Type B pancreatic cell (in vitro differentiated cells): ENCODE data around the gene GATA5. TPM values are rescaled to one million over a fixed set of nuclear protein-coding genes. Genes with fewer than 3 reads are reported as not detected.
A peak's percentile ranks its signal among the peaks of the same experiment; 100 is the strongest.

Experiments used
- DNase-seq: peaks from one replicate; pipeline ENCODE4 v3.0.0; 2021; ENCODE audit warnings: mixed read lengths; ENCODE audit not compliant: unreplicated experiment; ENCODE audit errors: extremely low spot score
- H3K27ac Mint-ChIP-seq: 2 replicates; pipeline ENCODE4 v1.8.0; 2021; ENCODE audit warnings: mild to moderate bottlenecking, mixed read lengths
- H3K27me3 Mint-ChIP-seq: 2 replicates; pipeline ENCODE4 v1.8.0; 2021; ENCODE audit warnings: mixed read lengths
- H3K36me3 Mint-ChIP-seq: 2 replicates; pipeline ENCODE4 v1.8.0; 2021; ENCODE audit warnings: mixed read lengths
- H3K4me1 Mint-ChIP-seq: one replicate; pipeline ENCODE4 v1.8.0; 2021; ENCODE audit warnings: mixed read lengths; ENCODE audit not compliant: unreplicated experiment
- H3K4me3 Mint-ChIP-seq: 2 replicates; pipeline ENCODE4 v1.8.0; 2021; ENCODE audit warnings: mild to moderate bottlenecking, mixed read lengths
- H3K9me3 Mint-ChIP-seq: 2 replicates; pipeline ENCODE4 v1.8.0; 2021; ENCODE audit warnings: mixed read lengths
- CTCF ChIP-seq: fragments of 200-600 bp; sonication (generic); conservative IDR thresholded peaks from 2 replicates; pipeline ENCODE4 v1.5.0; 2021; ENCODE audit warnings: antibody characterized with exemption, mild to moderate bottlenecking
- total RNA-seq: library from RNA; stranded (reverse); gene quantifications from 2 replicates; pipeline ENCODE4 v1.2.1, GENCODE V29; 2021; ENCODE audit warnings: low replicate concordance

GATA5 gene
- total RNA-seq, 1 donor from 2014 or later, result 10.8 TPM

DNA sequence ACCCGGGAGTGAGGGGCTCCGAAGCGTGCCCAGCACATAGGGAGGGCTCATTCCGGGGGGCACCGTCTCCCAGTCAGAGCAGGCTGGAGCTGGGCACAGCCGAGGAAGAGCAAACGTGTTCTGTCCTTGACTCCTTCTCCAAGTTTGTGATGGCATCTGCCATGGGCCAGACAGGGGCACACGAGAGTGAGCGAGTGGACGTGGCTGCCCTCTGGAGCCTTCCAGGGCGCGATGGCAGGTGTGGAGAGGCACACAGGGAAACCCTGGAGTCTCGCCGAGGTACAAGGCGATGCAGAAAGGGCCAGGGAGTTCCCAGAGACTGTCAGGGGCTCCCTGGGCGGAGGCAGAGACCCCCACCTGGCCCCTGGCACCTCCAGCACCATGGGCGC, 9.9 kb upstream of the GATA5 start:
- DNase-seq, result no peak
- no peak for TF ChIP-seq CTCF
- Mint-ChIP-seq H3K9me3 (no peaks in the 10 kb centered on the region), H3K4me1 (peaks cover 48% of the 10 kb centered on the region), H3K4me3 (no peak overlapping the region), H3K36me3 (no peaks in the 10 kb centered on the region), H3K27me3 (peaks cover 8% of the 10 kb centered on the region), H3K27ac (no peak overlapping the region)

DNA sequence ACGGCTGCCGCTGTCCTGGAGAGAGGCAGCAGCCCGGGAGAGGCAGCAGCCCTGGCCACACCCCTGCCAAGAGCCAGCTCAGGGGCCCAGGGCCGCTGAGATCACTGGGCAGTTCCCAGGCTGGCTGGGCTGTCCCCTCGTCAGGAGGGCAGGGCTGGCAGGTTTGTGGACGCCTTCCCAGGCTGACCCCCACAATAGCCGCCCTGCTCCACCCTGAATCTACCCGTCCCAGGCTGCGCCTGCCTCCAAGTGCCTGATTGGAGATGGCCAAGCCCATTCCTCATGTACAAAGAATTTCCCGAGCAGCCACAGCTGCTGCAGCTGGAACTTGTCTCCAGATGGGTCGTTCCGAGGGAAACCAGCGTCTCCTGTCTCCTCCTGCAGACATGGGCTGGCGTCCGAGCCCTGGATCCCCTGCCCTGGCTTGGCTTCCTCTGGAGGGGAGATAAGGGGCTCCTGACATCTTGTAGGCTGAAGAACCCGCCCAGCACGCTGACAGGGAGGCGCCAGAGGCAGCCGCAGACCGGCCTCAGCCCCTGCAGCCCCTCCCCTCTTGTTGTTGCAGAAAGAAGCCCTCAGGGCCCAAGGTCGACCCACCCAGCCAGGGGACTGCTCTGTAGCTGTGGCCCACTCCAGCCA, 9.4 kb upstream of the GATA5 start:
- TF ChIP-seq CTCF, result no peak
- no peak for DNase-seq
- Mint-ChIP-seq H3K4me3 (peak overlapping the region; percentile 31), H3K27me3 (peaks cover 8% of the 10 kb centered on the region), H3K9me3 (no peaks in the 10 kb centered on the region), H3K27ac (peak overlapping the region; percentile 64), H3K4me1 (peaks cover 48% of the 10 kb centered on the region), H3K36me3 (no peaks in the 10 kb centered on the region)

GRCh38 chr20:62484478-62484877, 8.7 kb upstream of the GATA5 start:
- no peak for TF ChIP-seq CTCF
- Mint-ChIP-seq H3K27me3 (peaks cover 11% of the 10 kb centered on the region), H3K4me1 (peaks cover 50% of the 10 kb centered on the region), H3K27ac (no peak overlapping the region), H3K4me3 (no peak overlapping the region), H3K36me3 (no peaks in the 10 kb centered on the region), H3K9me3 (no peaks in the 10 kb centered on the region)
- DNase-seq, result no peak

DNA sequence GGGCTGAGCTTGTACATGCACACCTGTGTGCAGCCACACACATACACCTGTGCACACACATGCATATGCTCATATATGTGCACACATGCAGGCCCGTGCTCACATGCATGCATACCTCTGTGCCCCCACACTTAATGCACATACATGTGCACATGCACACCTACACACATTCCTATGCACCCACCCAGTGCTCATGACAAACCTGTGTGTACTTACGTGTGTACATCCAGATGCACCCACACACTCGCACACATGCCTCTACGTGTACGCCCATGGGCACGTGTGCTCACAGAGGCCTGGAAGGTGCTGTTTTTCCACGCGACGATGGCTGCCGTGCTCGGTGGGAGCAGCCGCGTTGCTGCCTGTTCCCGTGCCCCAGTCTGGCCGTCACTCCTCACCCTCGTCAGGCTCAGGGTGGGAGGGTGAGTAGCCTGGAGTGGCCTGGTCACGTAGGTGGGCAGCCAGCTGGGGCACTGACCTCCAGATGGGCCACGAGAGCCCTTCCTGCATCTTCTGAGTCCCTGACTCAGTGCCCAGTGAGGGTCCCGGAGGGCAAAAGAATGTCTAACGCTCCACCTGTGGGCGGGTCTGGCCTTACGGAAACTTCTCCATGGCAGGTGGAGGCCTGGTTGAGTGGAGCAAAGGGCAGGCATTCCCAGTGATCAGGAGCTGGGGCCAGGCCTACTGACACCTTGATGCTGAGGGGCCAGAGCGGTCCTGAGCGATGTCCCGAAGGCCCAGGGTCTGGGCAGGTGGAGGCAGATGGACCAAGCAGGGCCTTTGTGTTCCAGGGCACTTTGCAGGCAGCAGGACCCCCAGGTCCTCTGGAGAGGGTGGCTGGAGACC, 8.0 kb upstream of the GATA5 start:
- H3K9me3 Mint-ChIP-seq, result no peaks in the 10 kb centered on the region
- H3K27me3 Mint-ChIP-seq, result peaks cover 17% of the 10 kb centered on the region
- H3K27ac Mint-ChIP-seq, result no peak overlapping the region
- DNase-seq, result no peak
- no peaks in the 10 kb centered on the region for H3K36me3 Mint-ChIP-seq
- H3K4me1 Mint-ChIP-seq, result peaks cover 54% of the 10 kb centered on the region
- H3K4me3 Mint-ChIP-seq, result no peak overlapping the region
- no peak for TF ChIP-seq CTCF

DNA sequence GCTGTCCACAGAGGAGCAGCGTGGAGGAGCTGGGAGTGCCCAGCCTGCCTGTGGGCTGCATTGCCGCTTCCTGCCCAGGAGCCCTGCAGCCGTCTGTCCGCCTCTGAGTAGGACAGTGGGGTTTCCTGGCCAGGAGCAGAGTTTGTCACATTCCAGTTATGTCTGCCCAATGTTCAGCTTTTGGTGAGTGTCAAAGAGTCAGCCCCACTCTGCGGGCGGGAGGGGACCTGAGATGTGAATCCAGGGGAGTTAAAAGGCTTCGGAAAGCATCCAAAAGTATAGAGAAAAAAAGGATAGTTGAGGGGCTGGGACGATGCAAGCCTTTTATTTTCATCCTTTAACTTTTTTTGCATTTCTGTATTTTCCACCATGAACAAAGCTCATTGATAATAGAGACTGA, 7.2 kb upstream of the GATA5 start:
- peaks cover 53% of the 10 kb centered on the region for H3K4me1 Mint-ChIP-seq
- peak overlapping the region; percentile 76 for H3K27ac Mint-ChIP-seq
- no peaks in the 10 kb centered on the region for H3K9me3 Mint-ChIP-seq
- H3K4me3 Mint-ChIP-seq, result peak overlapping the region; percentile 63
- H3K36me3 Mint-ChIP-seq, result no peaks in the 10 kb centered on the region
- no peak for TF ChIP-seq CTCF
- H3K27me3 Mint-ChIP-seq, result peaks cover 25% of the 10 kb centered on the region
- no peak for DNase-seq
